Esophagus squamous epithelium (tissue), 4 donors: Measurements from ENCODE around the gene CD8A.

Experiments used
- POLR2A ChIP-seq, 4 donors: fragments of 450-650 bp; IDR thresholded peaks; one replicate each; pipeline ENCODE4 v1.6.1; 2017; ENCODE audit warnings: antibody characterized with exemption in 4 of 4, mild to moderate bottlenecking in 4 of 4, moderate library complexity in 3 of 4
- TF ChIP-seq, protein P1 (sequence below), 6 experiments: fragments of 450-650 bp in 4 of 6; fragments of 200-600 bp in 2 of 6; sonication (generic) in 2 of 6; IDR thresholded peaks; one replicate each; pipeline ENCODE4 v1.5.1; 2016 to 2019; ENCODE audit warnings: antibody characterized with exemption in 6 of 6, mild to moderate bottlenecking in 4 of 6, moderate library complexity in 4 of 6

DNA sequence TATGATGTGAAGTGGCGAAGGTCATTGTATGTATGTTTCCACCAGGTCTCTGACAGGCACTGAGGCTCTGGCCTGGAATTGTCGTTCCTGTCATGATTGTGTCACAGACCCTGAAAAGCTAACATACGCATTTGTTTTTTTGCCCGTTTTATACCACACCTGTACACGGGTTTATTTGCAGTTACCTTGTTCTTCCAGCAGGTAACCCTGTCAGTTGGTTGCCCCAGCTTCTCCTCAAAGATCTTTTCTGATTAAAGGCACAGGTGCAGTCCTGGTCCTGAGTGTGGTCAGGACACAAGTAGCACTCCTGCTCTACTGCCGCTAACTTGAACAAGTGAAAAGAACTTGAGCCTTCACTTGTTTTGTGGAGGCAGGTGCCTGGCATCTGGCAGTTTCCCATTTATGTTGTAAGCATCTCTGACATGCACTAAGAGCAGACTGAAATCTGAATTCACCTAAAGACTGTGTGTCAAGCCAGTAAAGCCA, 19.9 kb downstream of the CD8A start:
- TF ChIP-seq, protein P1, sequence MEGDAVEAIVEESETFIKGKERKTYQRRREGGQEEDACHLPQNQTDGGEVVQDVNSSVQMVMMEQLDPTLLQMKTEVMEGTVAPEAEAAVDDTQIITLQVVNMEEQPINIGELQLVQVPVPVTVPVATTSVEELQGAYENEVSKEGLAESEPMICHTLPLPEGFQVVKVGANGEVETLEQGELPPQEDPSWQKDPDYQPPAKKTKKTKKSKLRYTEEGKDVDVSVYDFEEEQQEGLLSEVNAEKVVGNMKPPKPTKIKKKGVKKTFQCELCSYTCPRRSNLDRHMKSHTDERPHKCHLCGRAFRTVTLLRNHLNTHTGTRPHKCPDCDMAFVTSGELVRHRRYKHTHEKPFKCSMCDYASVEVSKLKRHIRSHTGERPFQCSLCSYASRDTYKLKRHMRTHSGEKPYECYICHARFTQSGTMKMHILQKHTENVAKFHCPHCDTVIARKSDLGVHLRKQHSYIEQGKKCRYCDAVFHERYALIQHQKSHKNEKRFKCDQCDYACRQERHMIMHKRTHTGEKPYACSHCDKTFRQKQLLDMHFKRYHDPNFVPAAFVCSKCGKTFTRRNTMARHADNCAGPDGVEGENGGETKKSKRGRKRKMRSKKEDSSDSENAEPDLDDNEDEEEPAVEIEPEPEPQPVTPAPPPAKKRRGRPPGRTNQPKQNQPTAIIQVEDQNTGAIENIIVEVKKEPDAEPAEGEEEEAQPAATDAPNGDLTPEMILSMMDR (IDR thresholded peaks at IDR 0.05): no peak
- TF ChIP-seq POLR2A (IDR thresholded peaks at IDR 0.05): no peak
